Rectal smooth muscle tissue (tissue), 1 donor: Measurements from ENCODE around the gene ABHD17C.
"Not testable (repeated sequence)": the region's sequence is repeated elsewhere in the genome, so short reads cannot be mapped to it uniquely, and the experiment has no call there.

Source experiments
- H3K27ac ChIP-seq: one replicate; pipeline ENCODE4 v1.7.0; 2013; ENCODE audit warnings: low read depth, low read length, inconsistent platforms
- H3K27me3 ChIP-seq: one replicate; pipeline ENCODE4 v1.7.0; 2013; ENCODE audit warnings: low read length; ENCODE audit not compliant: control insufficient read depth, insufficient read depth
- H3K36me3 ChIP-seq: one replicate; pipeline ENCODE4 v1.7.0; 2013; ENCODE audit warnings: low read length; ENCODE audit not compliant: control insufficient read depth, insufficient read depth
- H3K4me1 ChIP-seq: one replicate; pipeline ENCODE4 v1.7.0; 2013; ENCODE audit warnings: low read length; ENCODE audit not compliant: control insufficient read depth, insufficient read depth
- H3K4me3 ChIP-seq: one replicate; pipeline ENCODE4 v1.7.0; 2013; ENCODE audit warnings: low read length
- H3K9ac ChIP-seq: one replicate; pipeline ENCODE4 v1.7.0; 2013; ENCODE audit warnings: low read length

Gene ABHD17C

GRCh38 chr15:80695099-80695910 is at the start of gene ABHD17C:
Gene ABHD17C (plus strand): TSS chr15:80695310. CDS start chr15:80695430, 120 bp downstream.
- H3K36me3 ChIP-seq: no peaks in the 10 kb centered on the region
- peaks cover 8% of the 10 kb centered on the region for H3K4me1 ChIP-seq
- no peaks in the 10 kb centered on the region for H3K27me3 ChIP-seq
- peak within 1 kb of the TSS; percentile 72 for H3K27ac ChIP-seq
- peak within 1 kb of the TSS; percentile 88 for H3K4me3 ChIP-seq
- peak within 1 kb of the TSS; percentile 66 for H3K9ac ChIP-seq

- Histone ChIP-seq H3K36me3 (no peaks in the 10 kb centered on the region), H3K27me3 (no peaks in the 10 kb centered on the region), H3K27ac (no peak overlapping the region), H3K4me3 (no peak overlapping the region), H3K4me1 (no peaks in the 10 kb centered on the region), H3K9ac (no peak overlapping the region)
Observed at GRCh38 chr15:80645494-80646065, 49.5 kb upstream of the ABHD17C start.

GRCh38 chr15:80647424-80647823 is 47.7 kb upstream of the ABHD17C start:
- H3K27ac ChIP-seq, H3K9ac ChIP-seq, H3K36me3 ChIP-seq, H3K4me3 ChIP-seq, H3K27me3 ChIP-seq, H3K4me1 ChIP-seq: not testable (repeated sequence)

GRCh38 chr15:80654299-80654698 is 40.8 kb upstream of the ABHD17C start:
- Histone ChIP-seq H3K36me3 (no peaks in the 10 kb centered on the region), H3K9ac (no peak overlapping the region), H3K4me3 (no peak overlapping the region), H3K27me3 (no peaks in the 10 kb centered on the region), H3K4me1 (no peaks in the 10 kb centered on the region), H3K27ac (no peak overlapping the region)

- Histone ChIP-seq H3K4me1 (no peaks in the 10 kb centered on the region), H3K4me3 (no peak overlapping the region), H3K27ac (no peak overlapping the region), H3K36me3 (no peaks in the 10 kb centered on the region), H3K9ac (no peak overlapping the region), H3K27me3 (no peaks in the 10 kb centered on the region)
Observed at GRCh38 chr15:80659375-80659774, 35.7 kb upstream of the ABHD17C start.

- Histone ChIP-seq H3K4me3 (no peak overlapping the region), H3K4me1 (no peaks in the 10 kb centered on the region), H3K27ac (no peak overlapping the region), H3K27me3 (no peaks in the 10 kb centered on the region), H3K9ac (no peak overlapping the region), H3K36me3 (no peaks in the 10 kb centered on the region)
Observed at GRCh38 chr15:80660119-80660518, 35.0 kb upstream of the ABHD17C start.

GRCh38 chr15:80662129-80662528 is 33.0 kb upstream of the ABHD17C start:
- no peaks in the 10 kb centered on the region for H3K4me1 ChIP-seq

GRCh38 chr15:80662757-80663553 is 32.2 kb upstream of the ABHD17C start:
- no peaks in the 10 kb centered on the region for H3K27me3 ChIP-seq
- H3K36me3 ChIP-seq: no peaks in the 10 kb centered on the region
- no peaks in the 10 kb centered on the region for H3K4me1 ChIP-seq
- no peak overlapping the region for H3K27ac ChIP-seq
- H3K4me3 ChIP-seq: no peak overlapping the region
- no peak overlapping the region for H3K9ac ChIP-seq

More at GRCh38 chr15:80662129-80662528, 33.0 kb upstream of the ABHD17C start:
- H3K4me3 ChIP-seq: no peak overlapping the region
- H3K27me3 ChIP-seq: no peaks in the 10 kb centered on the region
- no peaks in the 10 kb centered on the region for H3K36me3 ChIP-seq
- H3K9ac ChIP-seq: no peak overlapping the region
- H3K27ac ChIP-seq: no peak overlapping the region

- Histone ChIP-seq H3K27me3 (no peaks in the 10 kb centered on the region), H3K27ac (no peak overlapping the region), H3K9ac (no peak overlapping the region), H3K4me1 (no peaks in the 10 kb centered on the region), H3K4me3 (no peak overlapping the region), H3K36me3 (no peaks in the 10 kb centered on the region)
Observed at GRCh38 chr15:80665151-80665550, 30.0 kb upstream of the ABHD17C start.

- Histone ChIP-seq H3K4me3 (no peak overlapping the region), H3K27ac (no peak overlapping the region), H3K9ac (no peak overlapping the region), H3K4me1 (no peaks in the 10 kb centered on the region), H3K27me3 (no peaks in the 10 kb centered on the region), H3K36me3 (no peaks in the 10 kb centered on the region)
Observed at GRCh38 chr15:80667936-80668335, 27.2 kb upstream of the ABHD17C start.

GRCh38 chr15:80668546-80669236 is 26.4 kb upstream of the ABHD17C start:
- Histone ChIP-seq H3K9ac (no peak overlapping the region), H3K36me3 (no peaks in the 10 kb centered on the region), H3K4me3 (no peak overlapping the region), H3K27ac (no peak overlapping the region), H3K27me3 (no peaks in the 10 kb centered on the region), H3K4me1 (no peaks in the 10 kb centered on the region)

GRCh38 chr15:80669663-80670273 is 25.3 kb upstream of the ABHD17C start:
- no peaks in the 10 kb centered on the region for H3K36me3 ChIP-seq
- no peak overlapping the region for H3K9ac ChIP-seq
- no peaks in the 10 kb centered on the region for H3K27me3 ChIP-seq
- no peak overlapping the region for H3K27ac ChIP-seq
- H3K4me1 ChIP-seq: no peaks in the 10 kb centered on the region
- no peak overlapping the region for H3K4me3 ChIP-seq
